Measurements from ENCODE around the gene CUEDC1. TPM values are rescaled to one million over a fixed set of nuclear protein-coding genes. Genes with fewer than 3 reads are reported as not detected.

CUEDC1 gene
- total RNA-seq, 6 experiments from 2014 or later, result 34.0 to 41.0 (median 34.9) TPM

DNA sequence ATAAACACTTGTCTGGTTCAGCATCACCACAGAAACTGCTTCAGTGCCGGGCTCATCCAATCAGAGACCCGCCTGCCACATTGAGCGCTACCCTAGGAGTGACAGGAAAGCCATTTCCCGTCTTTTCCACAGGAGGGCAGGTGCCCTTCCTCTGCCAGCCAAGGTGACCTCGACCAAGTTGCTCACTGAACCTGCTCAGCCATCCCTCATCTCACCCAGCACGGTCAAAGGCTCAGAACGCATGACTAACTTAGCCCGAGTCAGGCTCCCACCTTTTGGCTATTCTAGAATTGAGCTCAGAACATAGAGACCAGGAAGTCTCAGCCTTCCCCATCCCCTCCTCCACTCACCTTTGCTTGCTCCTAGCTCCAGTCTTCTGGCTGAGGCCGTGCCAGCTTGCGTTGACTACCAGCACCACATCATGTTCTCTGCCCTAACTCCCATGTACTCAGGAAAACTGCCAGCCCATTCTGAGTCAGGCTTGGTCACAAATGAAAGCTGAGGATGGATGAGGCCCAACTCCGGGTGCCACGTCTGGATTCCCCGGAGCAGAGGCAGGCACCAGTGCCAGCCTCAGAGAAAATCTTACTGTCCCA lies 121.0 kb downstream of the CUEDC1 start:
- peak; percentile 23 for DNase-seq
- no peaks in the 10 kb centered on the region for H3K9me3 Mint-ChIP-seq
- no peak overlapping the region for H3K4me3 Mint-ChIP-seq
- peaks cover 8% of the 10 kb centered on the region; the same call in 1 of the 2 replicates for H3K4me1 Mint-ChIP-seq (ENCODE audit: low read depth)
- H3K36me3 Mint-ChIP-seq (ENCODE audit: low read depth), result peaks cover 10% of the 10 kb centered on the region; the same call in 1 of the 2 replicates
- H3K27ac Mint-ChIP-seq, result no peak overlapping the region
- TF ChIP-seq, protein P1, sequence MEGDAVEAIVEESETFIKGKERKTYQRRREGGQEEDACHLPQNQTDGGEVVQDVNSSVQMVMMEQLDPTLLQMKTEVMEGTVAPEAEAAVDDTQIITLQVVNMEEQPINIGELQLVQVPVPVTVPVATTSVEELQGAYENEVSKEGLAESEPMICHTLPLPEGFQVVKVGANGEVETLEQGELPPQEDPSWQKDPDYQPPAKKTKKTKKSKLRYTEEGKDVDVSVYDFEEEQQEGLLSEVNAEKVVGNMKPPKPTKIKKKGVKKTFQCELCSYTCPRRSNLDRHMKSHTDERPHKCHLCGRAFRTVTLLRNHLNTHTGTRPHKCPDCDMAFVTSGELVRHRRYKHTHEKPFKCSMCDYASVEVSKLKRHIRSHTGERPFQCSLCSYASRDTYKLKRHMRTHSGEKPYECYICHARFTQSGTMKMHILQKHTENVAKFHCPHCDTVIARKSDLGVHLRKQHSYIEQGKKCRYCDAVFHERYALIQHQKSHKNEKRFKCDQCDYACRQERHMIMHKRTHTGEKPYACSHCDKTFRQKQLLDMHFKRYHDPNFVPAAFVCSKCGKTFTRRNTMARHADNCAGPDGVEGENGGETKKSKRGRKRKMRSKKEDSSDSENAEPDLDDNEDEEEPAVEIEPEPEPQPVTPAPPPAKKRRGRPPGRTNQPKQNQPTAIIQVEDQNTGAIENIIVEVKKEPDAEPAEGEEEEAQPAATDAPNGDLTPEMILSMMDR (IDR thresholded peaks at IDR 0.05), result no peak
- no peaks in the 10 kb centered on the region; the same call in 1 of the 2 replicates for H3K27me3 Mint-ChIP-seq (ENCODE audit: insufficient read depth)

DNA sequence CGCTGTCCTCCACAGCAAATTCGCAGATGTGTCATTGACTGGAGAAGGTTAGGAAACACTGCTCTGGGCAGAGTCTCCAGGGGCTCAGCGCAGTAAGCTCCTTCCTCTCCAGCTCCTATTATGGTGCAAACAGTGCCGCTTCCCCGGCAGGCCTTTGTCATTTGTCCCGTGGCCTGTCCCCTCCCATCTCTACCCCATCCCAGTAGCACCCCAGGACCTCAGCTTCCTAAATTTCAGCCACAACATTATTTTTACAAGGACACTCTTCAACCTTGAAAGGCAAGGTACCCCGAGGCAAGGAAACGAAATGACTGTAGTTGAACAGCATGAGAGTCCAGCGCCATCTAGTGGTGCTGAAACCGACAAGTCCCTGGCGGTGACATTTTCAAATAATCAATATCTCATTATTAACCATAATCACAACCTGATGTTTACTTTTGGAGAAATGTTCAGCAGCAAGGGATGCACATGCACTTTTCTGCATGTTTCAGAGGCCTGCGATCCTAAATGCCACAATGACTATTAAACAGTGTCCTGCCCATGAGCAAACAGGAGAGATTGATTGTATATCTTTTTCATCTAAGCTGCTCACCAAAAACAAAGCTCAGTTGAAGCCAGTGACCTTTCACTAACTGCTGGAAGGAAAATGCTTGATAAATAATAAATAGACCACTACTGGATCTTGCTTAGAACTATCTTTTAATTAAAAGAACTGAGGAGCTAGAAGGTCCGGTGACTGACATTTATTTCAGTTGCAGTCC lies 121.9 kb downstream of the CUEDC1 start:
- Mint-ChIP-seq H3K27ac (no peak overlapping the region), H3K4me1 (ENCODE audit: low read depth) (peaks cover 8% of the 10 kb centered on the region; the same call in 1 of the 2 replicates), H3K9me3 (no peaks in the 10 kb centered on the region)

DNA sequence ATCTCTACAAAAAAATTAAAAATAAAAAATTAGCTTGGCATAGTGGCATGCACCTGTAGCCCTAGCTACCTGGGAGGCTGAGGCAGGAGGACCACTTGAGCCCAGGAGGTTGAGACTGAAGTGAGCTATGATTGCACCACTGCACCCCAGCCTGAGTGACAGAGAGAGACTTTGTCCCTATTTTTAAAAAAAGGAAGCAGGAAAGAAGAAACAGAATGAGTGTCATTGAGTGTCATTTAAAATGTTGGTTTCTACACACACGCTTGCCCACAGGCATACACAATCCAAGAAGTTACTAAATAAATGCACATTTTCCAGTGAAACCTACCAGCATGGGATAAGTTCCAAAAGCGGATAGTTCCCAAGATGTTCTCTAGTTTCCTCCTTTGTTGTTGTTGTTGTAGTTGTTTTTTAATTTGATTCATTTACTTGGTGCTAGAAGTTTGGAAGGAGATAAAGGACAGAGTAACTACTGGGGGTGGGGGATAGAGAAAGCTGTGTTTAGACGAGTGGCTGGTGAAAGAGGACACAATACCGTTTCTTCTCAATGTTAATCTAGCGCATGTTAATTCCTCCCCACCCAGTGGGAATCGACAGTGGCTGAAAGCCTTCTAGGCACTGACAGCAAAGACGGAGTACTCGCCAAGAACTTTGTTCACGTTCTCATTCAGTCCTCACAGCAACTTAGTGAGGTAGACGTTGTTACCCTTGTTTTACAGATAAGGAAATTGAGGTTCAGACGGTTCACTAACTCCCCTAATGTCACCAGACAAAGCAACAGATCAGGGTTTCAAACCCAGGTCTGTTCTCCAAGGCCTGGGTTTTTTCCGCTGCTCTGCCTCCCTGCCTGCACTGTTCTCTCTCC lies 122.7 kb downstream of the CUEDC1 start:
- Mint-ChIP-seq H3K4me1 (ENCODE audit: low read depth) (peaks cover 8% of the 10 kb centered on the region; the same call in 1 of the 2 replicates), H3K27ac (no peak overlapping the region), H3K36me3 (ENCODE audit: low read depth) (peaks cover 6% of the 10 kb centered on the region; the same call in 1 of the 2 replicates), H3K9me3 (no peaks in the 10 kb centered on the region), H3K4me3 (no peak overlapping the region), H3K27me3 (ENCODE audit: insufficient read depth) (no peaks in the 10 kb centered on the region; the same call in 1 of the 2 replicates)
- TF ChIP-seq, protein P1 (IDR thresholded peaks at IDR 0.05), result no peak
- DNase-seq, result no peak

More for the DNA sequence above, 121.9 kb downstream of the CUEDC1 start:
- H3K27me3 Mint-ChIP-seq (ENCODE audit: insufficient read depth), result no peaks in the 10 kb centered on the region; the same call in 1 of the 2 replicates
- DNase-seq, result peak; percentile 63
- H3K36me3 Mint-ChIP-seq (ENCODE audit: low read depth), result peaks cover 7% of the 10 kb centered on the region; the same call in 1 of the 2 replicates
- H3K4me3 Mint-ChIP-seq, result no peak overlapping the region
- TF ChIP-seq, protein P1 (IDR thresholded peaks at IDR 0.05), result peak; percentile 97

DNA sequence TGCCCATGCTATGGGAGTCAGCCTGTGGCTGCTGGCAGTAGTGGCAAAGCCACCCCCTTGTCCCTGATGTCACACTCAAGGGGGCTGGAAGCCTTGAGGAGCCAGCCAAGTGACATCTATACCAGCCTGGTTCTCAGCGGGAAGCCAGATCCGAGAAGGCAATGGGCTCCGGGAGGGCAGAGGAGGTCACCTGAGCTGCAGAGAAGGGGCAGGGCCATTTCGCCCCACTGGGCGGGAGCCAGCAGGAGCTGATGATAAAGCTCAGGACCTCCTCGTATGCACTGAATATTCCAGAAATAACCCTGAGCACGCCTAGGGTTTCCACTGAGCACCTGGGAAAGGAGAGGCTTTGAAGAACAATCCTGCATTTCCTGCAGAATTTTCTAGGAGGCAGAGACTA lies 124.3 kb downstream of the CUEDC1 start:
- peaks cover 8% of the 10 kb centered on the region; the same call in 1 of the 2 replicates for H3K4me1 Mint-ChIP-seq (ENCODE audit: low read depth)
- TF ChIP-seq, protein P1 (IDR thresholded peaks at IDR 0.05), result no peak
- no peak for DNase-seq
- no peaks in the 10 kb centered on the region; the same call in none of the 2 replicates for H3K27me3 Mint-ChIP-seq (ENCODE audit: insufficient read depth)
- H3K36me3 Mint-ChIP-seq (ENCODE audit: low read depth), result no peaks in the 10 kb centered on the region
- no peak overlapping the region for H3K4me3 Mint-ChIP-seq
- no peaks in the 10 kb centered on the region for H3K9me3 Mint-ChIP-seq
- H3K27ac Mint-ChIP-seq, result no peak overlapping the region
